Astrocyte (in vitro differentiated cells and primary cell): ENCODE measurements around the gene CHCHD6.

Source experiments
- CTCF ChIP-seq: IDR thresholded peaks from 2 replicates; pipeline ENCODE4 v1.5.1; 2011; ENCODE audit warnings: low read depth, mild to moderate bottlenecking, inconsistent platforms, low read length, moderate library complexity; ENCODE audit not compliant: insufficient read depth
- EZH2 ChIP-seq: IDR thresholded peaks from 2 replicates; pipeline ENCODE4 v1.6.1; 2012; ENCODE audit warnings: mild to moderate bottlenecking, low read length, inconsistent platforms; ENCODE audit not compliant: insufficient read depth

- TF ChIP-seq CTCF (no peak), EZH2 (no peak)
Measured at GRCh38 chr3:126936853-126937425, 232.9 kb downstream of the CHCHD6 start.
